22Rv1 (cell line): ENCODE results near the gene GTF2H3.

ENCODE experiments used
- ZFX ChIP-seq: fragments of 450-650 bp; IDR thresholded peaks from 2 replicates; pipeline ENCODE4 v1.6.1; 2017; ENCODE audit warnings: antibody characterized with exemption, borderline replicate concordance
- TF ChIP-seq, protein P1 (sequence below): fragments of 450-650 bp; IDR thresholded peaks from 2 replicates; pipeline ENCODE4 v1.5.1; 2017; ENCODE audit warnings: mild to moderate bottlenecking

DNA sequence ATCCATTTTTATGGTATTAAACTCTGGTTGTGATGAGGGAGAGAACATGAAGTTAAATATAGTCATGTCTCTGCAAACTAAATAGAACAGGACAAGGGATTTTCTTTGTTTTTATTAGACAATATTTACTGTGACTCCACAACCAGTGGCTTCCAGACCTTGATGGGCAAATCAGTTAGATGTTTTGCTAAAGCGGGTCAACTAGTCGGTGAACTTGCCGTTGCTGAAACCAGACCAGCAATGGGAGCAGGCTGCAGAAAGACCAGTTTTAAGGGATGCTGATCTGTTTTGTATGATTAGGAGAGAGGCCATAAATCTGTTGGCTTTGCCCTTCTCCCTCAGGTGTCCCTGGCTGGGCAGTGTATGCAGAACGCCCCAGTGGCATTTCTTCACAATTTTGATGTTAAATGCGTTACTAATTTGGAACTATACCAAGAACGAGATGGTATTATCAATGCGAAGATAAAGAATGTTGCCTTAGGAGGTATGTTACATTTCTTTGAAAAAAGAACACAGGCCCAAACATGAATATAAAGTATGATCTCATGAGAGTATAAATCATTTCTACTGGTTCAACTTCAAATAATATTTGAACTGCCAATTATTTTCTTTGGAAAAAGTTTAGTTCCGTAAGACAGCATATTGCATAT is 56.7 kb downstream of the GTF2H3 start:
- TF ChIP-seq, protein P1, sequence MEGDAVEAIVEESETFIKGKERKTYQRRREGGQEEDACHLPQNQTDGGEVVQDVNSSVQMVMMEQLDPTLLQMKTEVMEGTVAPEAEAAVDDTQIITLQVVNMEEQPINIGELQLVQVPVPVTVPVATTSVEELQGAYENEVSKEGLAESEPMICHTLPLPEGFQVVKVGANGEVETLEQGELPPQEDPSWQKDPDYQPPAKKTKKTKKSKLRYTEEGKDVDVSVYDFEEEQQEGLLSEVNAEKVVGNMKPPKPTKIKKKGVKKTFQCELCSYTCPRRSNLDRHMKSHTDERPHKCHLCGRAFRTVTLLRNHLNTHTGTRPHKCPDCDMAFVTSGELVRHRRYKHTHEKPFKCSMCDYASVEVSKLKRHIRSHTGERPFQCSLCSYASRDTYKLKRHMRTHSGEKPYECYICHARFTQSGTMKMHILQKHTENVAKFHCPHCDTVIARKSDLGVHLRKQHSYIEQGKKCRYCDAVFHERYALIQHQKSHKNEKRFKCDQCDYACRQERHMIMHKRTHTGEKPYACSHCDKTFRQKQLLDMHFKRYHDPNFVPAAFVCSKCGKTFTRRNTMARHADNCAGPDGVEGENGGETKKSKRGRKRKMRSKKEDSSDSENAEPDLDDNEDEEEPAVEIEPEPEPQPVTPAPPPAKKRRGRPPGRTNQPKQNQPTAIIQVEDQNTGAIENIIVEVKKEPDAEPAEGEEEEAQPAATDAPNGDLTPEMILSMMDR: no peak
- TF ChIP-seq ZFX: no peak
